Measurements from ENCODE around the gene DEPDC1B.
A peak's percentile ranks its signal among the peaks of the same experiment; 100 is the strongest.
"Not testable (repeated sequence)": the region's sequence is repeated elsewhere in the genome, so short reads cannot be mapped to it uniquely, and the experiment has no call there.

Gene DEPDC1B

DNA sequence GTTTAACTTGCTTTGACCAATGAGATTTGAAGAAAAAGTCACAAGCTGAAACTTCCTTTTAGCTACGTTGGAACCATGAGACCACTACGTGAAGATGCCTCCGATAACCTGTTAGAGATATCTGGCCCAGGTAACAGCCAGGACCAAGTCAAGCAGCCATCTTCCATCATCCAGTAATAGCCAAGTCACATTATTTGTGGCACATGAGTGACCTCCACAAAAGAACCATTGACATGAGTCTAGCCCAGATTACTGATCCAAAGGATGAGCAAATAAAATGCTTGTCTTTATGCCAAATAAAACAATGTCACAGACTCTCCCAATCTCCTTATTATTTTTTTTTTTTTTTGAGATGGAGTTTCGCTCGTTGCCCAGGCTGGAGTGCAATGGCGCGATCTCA, 1.6 kb downstream of the DEPDC1B start:
- DNase-seq (ENCODE audit: low spot score), result no peak

GRCh38 chr5:60690326-60690725, 9.6 kb downstream of the DEPDC1B start:
- no peak for DNase-seq (ENCODE audit: low spot score)

- DNase-seq (ENCODE audit: low spot score), result no peak
These were observed 11.0 kb downstream of the DEPDC1B start for GRCh38 chr5:60688980-60689379.

GRCh38 chr5:60687927-60688720, 11.8 kb downstream of the DEPDC1B start:
- no peak for DNase-seq (ENCODE audit: low spot score)

GRCh38 chr5:60686157-60686556, 13.8 kb downstream of the DEPDC1B start:
- DNase-seq (ENCODE audit: low spot score), result no peak

GRCh38 chr5:60685700-60686099, 14.3 kb downstream of the DEPDC1B start:
- no peak for DNase-seq (ENCODE audit: low spot score)

GRCh38 chr5:60685028-60685427, 14.9 kb downstream of the DEPDC1B start:
- DNase-seq (ENCODE audit: low spot score), result no peak

DNA sequence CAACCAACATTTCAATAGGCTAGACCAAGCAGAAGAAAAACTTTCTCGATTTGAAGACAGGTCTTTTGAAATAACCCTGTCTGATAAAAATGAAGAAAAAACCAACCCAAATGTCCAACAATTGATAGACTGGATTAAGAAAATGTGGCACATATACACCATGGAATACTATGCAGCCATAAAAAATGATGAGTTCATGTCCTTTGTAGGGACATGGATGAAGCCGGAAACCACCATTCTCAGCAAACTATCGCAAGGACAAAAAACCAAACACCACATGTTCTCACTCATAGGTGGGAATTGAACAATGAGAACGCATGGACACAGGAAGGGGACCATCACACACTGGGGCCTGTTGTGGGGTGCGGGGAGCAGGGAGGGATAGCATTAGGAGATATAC, 18.0 kb downstream of the DEPDC1B start:
- DNase-seq (ENCODE audit: low spot score), result not testable (repeated sequence)

DNA sequence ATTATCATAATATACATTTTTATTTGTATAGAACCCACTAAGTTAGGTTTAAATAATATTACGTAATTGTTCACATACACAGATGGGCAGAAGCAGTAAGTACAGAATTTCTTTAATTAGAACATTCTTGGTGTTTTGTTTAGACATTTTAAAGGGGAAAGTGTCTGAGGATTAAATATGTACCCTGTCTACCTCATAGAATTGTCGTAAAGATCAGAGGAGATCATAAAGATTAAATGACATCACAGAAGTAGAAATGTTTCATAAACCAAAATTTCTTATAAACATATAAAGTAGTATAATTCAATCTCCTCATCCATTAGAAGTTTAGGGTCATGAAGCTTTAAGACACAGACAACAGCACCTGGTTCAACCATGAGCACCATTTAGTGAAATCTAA, 20.1 kb downstream of the DEPDC1B start:
- no peak for DNase-seq (ENCODE audit: low spot score)

DNA sequence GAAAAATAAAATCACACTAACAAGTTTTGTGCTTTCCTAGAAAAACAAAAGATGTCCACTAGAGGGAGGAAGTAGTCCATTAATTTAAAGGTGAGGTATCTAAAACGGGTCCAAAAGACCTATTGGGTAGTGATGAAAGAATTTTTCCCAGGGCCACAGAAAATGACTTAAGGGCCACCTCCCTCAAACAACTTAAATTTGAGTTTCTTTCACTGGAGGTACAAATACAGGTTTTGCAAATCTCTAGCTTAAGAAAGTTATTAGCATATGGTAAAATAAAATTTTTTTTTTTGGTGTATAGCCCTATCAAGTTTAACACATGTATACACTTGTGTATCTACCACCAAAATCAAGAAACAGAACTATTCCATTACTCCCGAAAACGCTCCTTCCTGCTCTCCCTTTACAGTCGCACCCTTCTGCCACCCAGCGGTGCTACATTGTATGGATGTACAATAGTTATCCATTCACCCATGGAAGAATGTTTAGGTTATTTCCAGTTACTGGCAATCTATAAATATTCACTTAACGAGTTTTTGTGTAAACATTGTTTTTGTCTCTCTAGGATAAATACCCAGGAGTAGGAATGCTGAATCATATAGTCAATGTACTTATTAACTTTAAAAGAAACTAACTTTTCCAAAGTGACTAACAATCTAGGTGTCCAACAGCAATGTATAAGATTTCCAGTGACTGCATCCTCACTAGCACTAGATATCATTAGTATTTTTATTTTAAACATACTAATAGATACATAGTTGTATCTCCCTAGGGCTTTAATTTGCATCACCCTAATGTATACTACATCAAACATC, 21.9 kb downstream of the DEPDC1B start:
- DNase-seq (ENCODE audit: low spot score), result peak; percentile 7

DNA sequence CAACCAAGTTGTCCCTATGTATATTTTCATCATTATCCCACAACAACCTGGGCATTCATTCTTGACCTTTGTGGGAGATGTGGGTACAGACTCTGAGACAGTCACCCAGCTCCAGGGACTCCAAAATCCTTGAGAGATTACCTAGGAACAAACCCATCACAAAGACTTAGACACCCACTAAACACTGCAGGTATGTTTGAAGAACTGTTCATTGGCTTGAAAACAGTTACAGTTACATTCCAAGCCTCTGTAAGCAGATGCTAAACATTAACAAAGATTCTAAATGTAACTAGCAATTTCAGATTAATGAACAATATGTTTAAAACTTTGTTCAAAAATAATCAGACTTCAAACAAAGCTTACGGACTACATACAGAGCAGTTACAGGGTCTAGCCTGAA, 24.7 kb downstream of the DEPDC1B start:
- no peak for DNase-seq (ENCODE audit: low spot score)

GRCh38 chr5:60674251-60675069, 25.5 kb downstream of the DEPDC1B start:
- no peak for DNase-seq (ENCODE audit: low spot score)

GRCh38 chr5:60673334-60673733, 26.6 kb downstream of the DEPDC1B start:
- DNase-seq (ENCODE audit: low spot score), result no peak

GRCh38 chr5:60672693-60673264, 27.2 kb downstream of the DEPDC1B start:
- no peak for DNase-seq (ENCODE audit: low spot score)

- no peak for DNase-seq (ENCODE audit: low spot score)
These were observed 27.9 kb downstream of the DEPDC1B start for GRCh38 chr5:60671899-60672692.

DNA sequence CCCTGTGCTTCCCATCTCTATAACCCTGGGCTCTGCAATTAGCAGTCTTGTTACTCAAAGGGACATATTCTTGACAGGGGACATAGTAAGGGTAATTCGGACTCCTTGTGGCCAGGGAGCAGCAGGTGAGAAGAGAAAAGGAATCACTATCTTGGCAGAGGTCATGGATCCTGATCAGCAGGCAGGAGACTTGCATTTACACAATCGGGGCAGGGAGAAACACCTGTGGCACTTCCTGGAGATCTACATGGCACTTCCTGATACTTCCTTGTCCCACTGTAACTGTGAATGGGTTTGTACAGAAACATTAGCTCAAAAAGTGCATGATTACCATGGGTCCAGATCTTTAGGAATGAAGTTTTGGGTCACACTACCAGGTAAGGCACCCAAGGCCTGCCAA, 29.2 kb downstream of the DEPDC1B start:
- DNase-seq (ENCODE audit: low spot score), result no peak

- no peak for DNase-seq (ENCODE audit: low spot score)
These were observed 31.2 kb downstream of the DEPDC1B start for GRCh38 chr5:60668686-60669304.

DNA sequence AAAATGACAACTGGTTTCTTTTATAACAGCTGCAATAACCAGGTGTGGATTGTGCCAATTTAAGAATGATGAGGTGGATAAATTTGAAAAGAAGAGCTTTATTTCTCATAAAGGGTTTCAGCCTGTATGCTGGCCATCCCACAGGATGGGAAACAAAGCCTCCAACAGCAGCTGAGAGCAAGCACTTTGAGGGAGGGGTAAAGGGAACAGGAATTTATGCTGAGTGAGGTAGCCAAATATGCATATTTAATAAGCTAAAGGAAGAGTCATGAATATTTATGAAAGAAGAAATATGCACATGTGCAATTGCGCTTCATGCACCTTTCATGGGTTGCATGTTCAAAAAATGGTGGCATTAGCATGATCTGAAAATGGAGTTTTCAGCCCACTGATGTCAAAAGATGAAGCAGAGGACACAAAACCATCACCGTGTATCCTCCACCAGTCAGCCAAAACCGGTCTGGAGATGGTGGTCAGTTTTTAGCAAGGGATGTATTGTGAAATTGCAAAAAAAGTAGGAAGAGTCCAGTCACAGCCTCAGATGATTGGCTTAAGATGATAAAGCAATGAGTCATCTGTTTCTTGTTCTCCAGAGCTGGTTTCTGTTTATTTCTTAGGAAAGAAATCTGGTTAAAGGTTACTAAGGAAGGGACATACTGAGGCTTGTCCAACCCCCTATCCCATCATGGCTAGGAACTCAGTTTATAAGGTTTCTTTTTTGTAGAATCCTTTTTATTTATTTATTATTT, 47.9 kb downstream of the DEPDC1B start:
- DNase-seq (ENCODE audit: low spot score), result no peak

GRCh38 chr5:60649288-60649917, 50.6 kb downstream of the DEPDC1B start:
- DNase-seq (ENCODE audit: low spot score), result no peak

- no peak for DNase-seq (ENCODE audit: low spot score)
These were observed 51.8 kb downstream of the DEPDC1B start for GRCh38 chr5:60648175-60648574.

Data from CD4-positive, alpha-beta T cell treated with Interleukin-6 at 100 ng/mL for 8 hours (primary cell).